BE2C (cell line): ENCODE measurements around the gene SIN3B.

Experiments used
- DNase-seq: peaks from one replicate; pipeline ENCODE4 v3.0.0-alpha.2; 2020
- H3K27me3 ChIP-seq: fragments of 250-450 bp; sonication (Bioruptor Pico); 2 replicates; pipeline ENCODE4 v1.5.1; 2020; ENCODE audit warnings: mild to moderate bottlenecking
- H3K36me3 ChIP-seq: fragments of 250-450 bp; sonication (Bioruptor Pico); 2 replicates; pipeline ENCODE4 v1.5.1; 2020; ENCODE audit warnings: mild to moderate bottlenecking
- H3K4me1 ChIP-seq: fragments of 250-450 bp; sonication (Bioruptor Pico); 2 replicates; pipeline ENCODE4 v1.5.1; 2020
- H3K4me3 ChIP-seq: 2 replicates; pipeline ENCODE4 v1.5.1; 2011; ENCODE audit warnings: low read depth, low read length
- H3K9me3 ChIP-seq: fragments of 250-450 bp; sonication (Bioruptor Pico); 2 replicates; pipeline ENCODE4 v1.5.1; 2020
- CTCF ChIP-seq: IDR thresholded peaks from 2 replicates; pipeline ENCODE4 v1.5.1; 2012; ENCODE audit warnings: mild to moderate bottlenecking, low read depth, low read length

Gene SIN3B

GRCh38 chr19:16821081-16821480 is 8.1 kb upstream of the SIN3B start:
- no peak for TF ChIP-seq CTCF
- Histone ChIP-seq H3K27me3 (no peaks in the 10 kb centered on the region; the same call in 1 of the 2 replicates), H3K9me3 (no peaks in the 10 kb centered on the region; the same call in 1 of the 2 replicates), H3K36me3 (no peaks in the 10 kb centered on the region), H3K4me1 (no peaks in the 10 kb centered on the region), H3K4me3 (no peak overlapping the region)
- no peak for DNase-seq

GRCh38 chr19:16822648-16823047 is 6.5 kb upstream of the SIN3B start:
- Histone ChIP-seq H3K4me3 (no peak overlapping the region), H3K4me1 (no peaks in the 10 kb centered on the region), H3K27me3 (no peaks in the 10 kb centered on the region; the same call in 1 of the 2 replicates), H3K9me3 (no peaks in the 10 kb centered on the region), H3K36me3 (no peaks in the 10 kb centered on the region)
- TF ChIP-seq CTCF = no peak
- DNase-seq = no peak

GRCh38 chr19:16824658-16825311 is 4.4 kb upstream of the SIN3B start:
- Histone ChIP-seq H3K4me1 (no peaks in the 10 kb centered on the region), H3K27me3 (no peaks in the 10 kb centered on the region; the same call in 1 of the 2 replicates), H3K9me3 (no peaks in the 10 kb centered on the region), H3K36me3 (no peaks in the 10 kb centered on the region; the same call in 1 of the 2 replicates), H3K4me3 (peak overlapping the region; percentile 58)
- TF ChIP-seq CTCF = no peak
- DNase-seq = no peak

- no peaks in the 10 kb centered on the region for H3K9me3 ChIP-seq
- H3K4me1 ChIP-seq = no peaks in the 10 kb centered on the region
- H3K4me3 ChIP-seq = peak overlapping the region; percentile 58
- no peaks in the 10 kb centered on the region; the same call in 1 of the 2 replicates for H3K27me3 ChIP-seq
- TF ChIP-seq CTCF = no peak
- H3K36me3 ChIP-seq = no peaks in the 10 kb centered on the region; the same call in 1 of the 2 replicates
- peak; percentile 36 for DNase-seq
These were observed 3.7 kb upstream of the SIN3B start for GRCh38 chr19:16825312-16826052.

- Histone ChIP-seq H3K9me3 (no peaks in the 10 kb centered on the region), H3K36me3 (peaks cover 26% of the 10 kb centered on the region), H3K27me3 (no peaks in the 10 kb centered on the region; the same call in 1 of the 2 replicates), H3K4me1 (no peaks in the 10 kb centered on the region), H3K4me3 (peak overlapping the region; percentile 80)
- no peak for DNase-seq
- TF ChIP-seq CTCF = no peak
These were observed 658 bp downstream of the SIN3B start for GRCh38 chr19:16829822-16830289.

- no peaks in the 10 kb centered on the region for H3K4me1 ChIP-seq
- H3K27me3 ChIP-seq = no peaks in the 10 kb centered on the region; the same call in 1 of the 2 replicates
- H3K4me3 ChIP-seq = peak overlapping the region; percentile 80; the same call in 1 of the 2 replicates
- no peak for TF ChIP-seq CTCF
- no peaks in the 10 kb centered on the region for H3K9me3 ChIP-seq
- peaks cover 29% of the 10 kb centered on the region for H3K36me3 ChIP-seq
- DNase-seq = no peak
These were observed 1.5 kb downstream of the SIN3B start for GRCh38 chr19:16830679-16831078.
